ENCODE data around the gene ARVCF.

ARVCF gene

GRCh38 chr22:19988965-19989724 is 27.5 kb downstream of the ARVCF start:
- no peaks in the 10 kb centered on the region; the same call in 1 of the 2 replicates for H3K27me3 ChIP-seq (ENCODE audit: control insufficient read depth, low read length)
- TF ChIP-seq CTCF (IDR thresholded peaks at IDR 0.05; ENCODE audit: low read depth, low read length, poor library complexity, severe bottlenecking), result no peak
- TF ChIP-seq EZH2phosphoT487 (IDR thresholded peaks at IDR 0.05; ENCODE audit: borderline replicate concordance, low read length), result no peak
- H4K20me1 ChIP-seq (ENCODE audit: control insufficient read depth, insufficient read depth, low read depth, low read length), result no peaks in the 10 kb centered on the region
- no peaks in the 10 kb centered on the region for H3F3A ChIP-seq (ENCODE audit: control insufficient read depth, insufficient read depth)
- no peak overlapping the region for H3K4me3 ChIP-seq (ENCODE audit: low read length)
- no peaks in the 10 kb centered on the region for H3K9me3 ChIP-seq (ENCODE audit: control insufficient read depth, insufficient read depth, low read length)
- peaks cover 11% of the 10 kb centered on the region for H3K4me1 ChIP-seq (ENCODE audit: control insufficient read depth, low read length)
- no peak overlapping the region for H3K27ac ChIP-seq (ENCODE audit: low read depth, low read length)
- no peaks in the 10 kb centered on the region for H3K79me2 ChIP-seq (ENCODE audit: control insufficient read depth, low read length)
- H3K9me2 ChIP-seq (replicated peaks; ENCODE audit: control insufficient read depth, low read length), result no peaks in the 10 kb centered on the region
- no peak overlapping the region for H3K4me2 ChIP-seq (ENCODE audit: low read length)
- no peaks in the 10 kb centered on the region for H3K36me3 ChIP-seq (ENCODE audit: control insufficient read depth, low read length)

- Histone ChIP-seq H3K36me3 (ENCODE audit: control insufficient read depth, low read length) (no peaks in the 10 kb centered on the region), H4K20me1 (ENCODE audit: control insufficient read depth, insufficient read depth, low read depth, low read length) (no peaks in the 10 kb centered on the region)
- TF ChIP-seq EZH2phosphoT487 (IDR thresholded peaks at IDR 0.05; ENCODE audit: borderline replicate concordance, low read length) (no peak), CTCF (IDR thresholded peaks at IDR 0.05; ENCODE audit: low read depth, low read length, poor library complexity, severe bottlenecking) (no peak)
Observed at GRCh38 chr22:19988331-19988808, 28.3 kb downstream of the ARVCF start.

GRCh38 chr22:19987394-19988306 is 29.0 kb downstream of the ARVCF start:
- H3K4me3 ChIP-seq (ENCODE audit: low read length), result no peak overlapping the region; the same call in 1 of the 2 replicates
- no peaks in the 10 kb centered on the region for H3K9me2 ChIP-seq (replicated peaks; ENCODE audit: control insufficient read depth, low read length)
- H3K36me3 ChIP-seq (ENCODE audit: control insufficient read depth, low read length), result no peaks in the 10 kb centered on the region
- H3K79me2 ChIP-seq (ENCODE audit: control insufficient read depth, low read length), result no peaks in the 10 kb centered on the region
- H4K20me1 ChIP-seq (ENCODE audit: control insufficient read depth, insufficient read depth, low read depth, low read length), result no peaks in the 10 kb centered on the region
- no peaks in the 10 kb centered on the region for H3F3A ChIP-seq (ENCODE audit: control insufficient read depth, insufficient read depth)
- H3K4me1 ChIP-seq (ENCODE audit: control insufficient read depth, low read length), result peaks cover 11% of the 10 kb centered on the region
- TF ChIP-seq CTCF (IDR thresholded peaks at IDR 0.05; ENCODE audit: low read depth, low read length, poor library complexity, severe bottlenecking) (no peak), EZH2phosphoT487 (IDR thresholded peaks at IDR 0.05; ENCODE audit: borderline replicate concordance, low read length) (no peak)
- H3K27me3 ChIP-seq (ENCODE audit: control insufficient read depth, low read length), result no peaks in the 10 kb centered on the region; the same call in 1 of the 2 replicates
- no peak overlapping the region for H3K27ac ChIP-seq (ENCODE audit: low read depth, low read length)
- H3K4me2 ChIP-seq (ENCODE audit: low read length), result 0 out of 2 replicates have a peak overlapping the region, but pooled peaks have one; percentile 29
- no peaks in the 10 kb centered on the region for H3K9me3 ChIP-seq (ENCODE audit: control insufficient read depth, insufficient read depth, low read length)

More at GRCh38 chr22:19988331-19988808, 28.3 kb downstream of the ARVCF start:
- Histone ChIP-seq H3K79me2 (ENCODE audit: control insufficient read depth, low read length) (no peaks in the 10 kb centered on the region), H3K4me3 (ENCODE audit: low read length) (no peak overlapping the region), H3K9me2 (replicated peaks; ENCODE audit: control insufficient read depth, low read length) (no peaks in the 10 kb centered on the region), H3K27me3 (ENCODE audit: control insufficient read depth, low read length) (no peaks in the 10 kb centered on the region; the same call in 1 of the 2 replicates), H3K9me3 (ENCODE audit: control insufficient read depth, insufficient read depth, low read length) (no peaks in the 10 kb centered on the region), H3K27ac (ENCODE audit: low read depth, low read length) (no peak overlapping the region), H3K4me2 (ENCODE audit: low read length) (no peak overlapping the region), H3K4me1 (ENCODE audit: control insufficient read depth, low read length) (peaks cover 11% of the 10 kb centered on the region), H3F3A (ENCODE audit: control insufficient read depth, insufficient read depth) (no peaks in the 10 kb centered on the region)
